ENCODE measurements around the gene EGF. TPM values are rescaled to one million over a fixed set of nuclear protein-coding genes. Genes with fewer than 3 reads are reported as not detected.

EGF gene
- total RNA-seq, 1 experiment from 2014 or later = not detected

DNA sequence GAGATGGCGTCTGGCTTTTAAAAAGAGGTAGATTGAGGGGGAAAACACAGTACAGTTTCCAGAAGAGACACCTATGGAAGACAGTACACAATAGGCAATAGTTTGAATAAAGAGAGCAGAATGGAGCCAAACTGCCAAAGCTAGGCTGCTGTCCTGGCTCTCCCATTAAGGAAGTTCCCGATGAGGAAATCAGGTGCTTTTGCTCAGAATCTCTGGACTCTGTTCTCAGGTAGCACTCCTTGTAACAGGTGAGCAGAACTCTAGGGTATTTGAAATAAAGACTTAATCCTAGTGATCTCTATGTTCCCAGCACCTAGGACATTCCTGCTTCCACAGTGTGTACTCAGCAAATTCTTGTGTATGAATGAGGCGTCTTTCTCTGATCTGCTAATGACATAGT lies 1.6 kb downstream of the EGF start:
- H3K27me3 ChIP-seq (ENCODE audit: control insufficient read depth, insufficient read depth, low read length) = no peaks in the 10 kb centered on the region; the same call in 1 of the 2 replicates
- no peaks in the 10 kb centered on the region for H3K36me3 ChIP-seq (ENCODE audit: control insufficient read depth, insufficient read depth, low read length)
- no peak overlapping the region for H3K4me3 ChIP-seq (ENCODE audit: low read depth in 2 of 2, low read length in 2 of 2)
- H3K4me1 ChIP-seq (ENCODE audit: control insufficient read depth, insufficient read depth, low read length) = no peaks in the 10 kb centered on the region
- POLR2A ChIA-PET = no interaction called here
- ATAC-seq (no peak), DNase-seq (ENCODE audit: low read depth, low spot score) (no peak)
- no TSS peak for BruUV-seq (replicated peaks)
- in situ Hi-C loops (cut with HindIII; ENCODE audit: low pct_unique_long_range_greater_than_20kb, low sequenced_read_pairs) = no loop called here
- intact Hi-C loops (cut with micrococcal nuclease; ENCODE audit: unreplicated experiment) = no loop called here
- CTCF ChIA-PET = no interaction called here
- H3K27ac ChIP-seq (ENCODE audit: low read length) = no peak overlapping the region
- TF ChIP-seq TCF7L2 (IDR thresholded peaks at IDR 0.05; ENCODE audit: low read depth, low read length) = no peak
- TF ChIP-seq, protein P1, sequence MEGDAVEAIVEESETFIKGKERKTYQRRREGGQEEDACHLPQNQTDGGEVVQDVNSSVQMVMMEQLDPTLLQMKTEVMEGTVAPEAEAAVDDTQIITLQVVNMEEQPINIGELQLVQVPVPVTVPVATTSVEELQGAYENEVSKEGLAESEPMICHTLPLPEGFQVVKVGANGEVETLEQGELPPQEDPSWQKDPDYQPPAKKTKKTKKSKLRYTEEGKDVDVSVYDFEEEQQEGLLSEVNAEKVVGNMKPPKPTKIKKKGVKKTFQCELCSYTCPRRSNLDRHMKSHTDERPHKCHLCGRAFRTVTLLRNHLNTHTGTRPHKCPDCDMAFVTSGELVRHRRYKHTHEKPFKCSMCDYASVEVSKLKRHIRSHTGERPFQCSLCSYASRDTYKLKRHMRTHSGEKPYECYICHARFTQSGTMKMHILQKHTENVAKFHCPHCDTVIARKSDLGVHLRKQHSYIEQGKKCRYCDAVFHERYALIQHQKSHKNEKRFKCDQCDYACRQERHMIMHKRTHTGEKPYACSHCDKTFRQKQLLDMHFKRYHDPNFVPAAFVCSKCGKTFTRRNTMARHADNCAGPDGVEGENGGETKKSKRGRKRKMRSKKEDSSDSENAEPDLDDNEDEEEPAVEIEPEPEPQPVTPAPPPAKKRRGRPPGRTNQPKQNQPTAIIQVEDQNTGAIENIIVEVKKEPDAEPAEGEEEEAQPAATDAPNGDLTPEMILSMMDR (IDR thresholded peaks at IDR 0.05) = no peak
- TF ChIP-seq POLR2AphosphoS5 (IDR thresholded peaks at IDR 0.05; ENCODE audit: low read depth, low read length) = no peak
- TF ChIP-seq SIN3A (IDR thresholded peaks at IDR 0.05; ENCODE audit: borderline replicate concordance, insufficient read depth, low read depth, low read length) = no peak
- TF ChIP-seq, protein P2, sequence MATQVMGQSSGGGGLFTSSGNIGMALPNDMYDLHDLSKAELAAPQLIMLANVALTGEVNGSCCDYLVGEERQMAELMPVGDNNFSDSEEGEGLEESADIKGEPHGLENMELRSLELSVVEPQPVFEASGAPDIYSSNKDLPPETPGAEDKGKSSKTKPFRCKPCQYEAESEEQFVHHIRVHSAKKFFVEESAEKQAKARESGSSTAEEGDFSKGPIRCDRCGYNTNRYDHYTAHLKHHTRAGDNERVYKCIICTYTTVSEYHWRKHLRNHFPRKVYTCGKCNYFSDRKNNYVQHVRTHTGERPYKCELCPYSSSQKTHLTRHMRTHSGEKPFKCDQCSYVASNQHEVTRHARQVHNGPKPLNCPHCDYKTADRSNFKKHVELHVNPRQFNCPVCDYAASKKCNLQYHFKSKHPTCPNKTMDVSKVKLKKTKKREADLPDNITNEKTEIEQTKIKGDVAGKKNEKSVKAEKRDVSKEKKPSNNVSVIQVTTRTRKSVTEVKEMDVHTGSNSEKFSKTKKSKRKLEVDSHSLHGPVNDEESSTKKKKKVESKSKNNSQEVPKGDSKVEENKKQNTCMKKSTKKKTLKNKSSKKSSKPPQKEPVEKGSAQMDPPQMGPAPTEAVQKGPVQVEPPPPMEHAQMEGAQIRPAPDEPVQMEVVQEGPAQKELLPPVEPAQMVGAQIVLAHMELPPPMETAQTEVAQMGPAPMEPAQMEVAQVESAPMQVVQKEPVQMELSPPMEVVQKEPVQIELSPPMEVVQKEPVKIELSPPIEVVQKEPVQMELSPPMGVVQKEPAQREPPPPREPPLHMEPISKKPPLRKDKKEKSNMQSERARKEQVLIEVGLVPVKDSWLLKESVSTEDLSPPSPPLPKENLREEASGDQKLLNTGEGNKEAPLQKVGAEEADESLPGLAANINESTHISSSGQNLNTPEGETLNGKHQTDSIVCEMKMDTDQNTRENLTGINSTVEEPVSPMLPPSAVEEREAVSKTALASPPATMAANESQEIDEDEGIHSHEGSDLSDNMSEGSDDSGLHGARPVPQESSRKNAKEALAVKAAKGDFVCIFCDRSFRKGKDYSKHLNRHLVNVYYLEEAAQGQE (IDR thresholded peaks at IDR 0.05; ENCODE audit: insufficient read depth in 1 of 2, low read depth in 2 of 2, low read length in 1 of 2) = no peak
- no peaks in the 10 kb centered on the region for H3K9me3 ChIP-seq (ENCODE audit: control insufficient read depth, insufficient read depth, low read depth, low read length)

DNA sequence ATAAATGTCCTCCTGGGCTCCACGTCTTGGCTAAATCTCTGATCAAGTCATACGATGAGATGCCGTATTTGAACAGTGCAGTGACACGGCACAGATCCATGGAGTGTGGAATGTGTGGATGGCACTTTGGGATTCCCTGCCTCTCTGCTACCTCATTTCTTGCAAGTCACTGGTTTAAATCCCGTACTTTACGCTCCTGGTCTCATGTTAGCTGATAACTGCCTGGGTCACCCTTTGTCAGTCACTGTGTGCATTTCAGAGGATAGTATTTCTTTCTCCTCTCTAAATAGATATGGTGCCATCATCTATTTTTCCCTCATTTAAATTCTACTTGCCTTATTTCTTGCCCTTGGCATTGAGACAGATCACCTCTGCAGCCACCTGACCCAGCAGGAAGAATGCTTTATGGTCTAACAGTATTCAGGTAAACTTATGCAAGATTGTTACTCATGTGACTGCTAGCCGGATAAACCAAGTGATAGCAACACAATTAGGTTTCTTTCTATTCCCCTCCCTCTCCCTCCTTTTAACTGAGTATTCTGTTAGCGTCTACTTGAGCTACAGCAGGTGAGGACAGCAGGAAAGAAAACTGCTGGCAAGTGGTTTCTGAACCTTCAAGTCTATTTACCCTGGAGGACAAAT lies 2.8 kb downstream of the EGF start:
- TF ChIP-seq, protein P2 (IDR thresholded peaks at IDR 0.05; ENCODE audit: insufficient read depth in 1 of 2, low read depth in 2 of 2, low read length in 1 of 2) = no peak
- Histone ChIP-seq H3K4me1 (ENCODE audit: control insufficient read depth, insufficient read depth, low read length) (no peaks in the 10 kb centered on the region), H3K36me3 (ENCODE audit: control insufficient read depth, insufficient read depth, low read length) (no peaks in the 10 kb centered on the region), H3K27ac (ENCODE audit: low read length) (no peak overlapping the region), H3K27me3 (ENCODE audit: control insufficient read depth, insufficient read depth, low read length) (no peaks in the 10 kb centered on the region; the same call in 1 of the 2 replicates), H3K4me3 (ENCODE audit: low read depth in 2 of 2, low read length in 2 of 2) (no peak overlapping the region), H3K9me3 (ENCODE audit: control insufficient read depth, insufficient read depth, low read depth, low read length) (no peaks in the 10 kb centered on the region)
- in situ Hi-C loops (cut with HindIII; ENCODE audit: low pct_unique_long_range_greater_than_20kb, low sequenced_read_pairs) (no loop called here), intact Hi-C loops (cut with micrococcal nuclease; ENCODE audit: unreplicated experiment) (no loop called here)
- CTCF ChIA-PET = no interaction called here
- POLR2A ChIA-PET = no interaction called here
- no TSS peak for BruUV-seq (replicated peaks)
- ATAC-seq (no peak), DNase-seq (ENCODE audit: low read depth, low spot score) (no peak)
